WTC11 (cell line): Measurements from ENCODE around the gene RARA. TPM values are rescaled to one million over a fixed set of nuclear protein-coding genes. Genes with fewer than 3 reads are reported as not detected.

Experiments
- ATAC-seq: fragments of 200-7000 bp; cut with Tn5 transposase; 2 replicates; pipeline ENCODE4 v1.10.0; 2021; ENCODE audit warnings: mild to moderate bottlenecking, moderate library complexity
- CTCF ChIA-PET: fragments of 300-600 bp; sonication (Branson Sonifier 250); formaldehyde crosslinking; loops from one replicate; lab custom pipeline; 2021; ENCODE audit warnings: antibody characterized with exemption; lab: Charles Lee
- POLR2A ChIA-PET: fragments of 350-600 bp; sonication (Branson Sonifier 250); formaldehyde crosslinking; loops from one replicate; lab custom pipeline; 2021; ENCODE audit warnings: antibody characterized with exemption; lab: Charles Lee
- DNase-seq: peaks from one replicate; pipeline ENCODE4 v3.0.0; 2021; ENCODE audit warnings: low spot score
- H3K27ac Mint-ChIP-seq: 2 replicates; pipeline ENCODE4 v1.8.0; 2021; ENCODE audit warnings: mixed read lengths
- H3K27me3 Mint-ChIP-seq: 2 replicates; pipeline ENCODE4 v1.8.0; 2021; ENCODE audit warnings: low read depth, mild to moderate bottlenecking, moderate library complexity, mixed read lengths
- H3K36me3 Mint-ChIP-seq: 2 replicates; pipeline ENCODE4 v1.8.0; 2021; ENCODE audit warnings: mixed read lengths
- H3K4me1 Mint-ChIP-seq: 2 replicates; pipeline ENCODE4 v1.8.0; 2022; ENCODE audit warnings: mixed read lengths
- H3K4me3 Mint-ChIP-seq: 2 replicates; pipeline ENCODE4 v1.8.0; 2021; ENCODE audit warnings: mild to moderate bottlenecking, moderate library complexity, mixed read lengths
- H3K9me3 Mint-ChIP-seq: 2 replicates; pipeline ENCODE4 v1.8.0; 2021; ENCODE audit warnings: mixed read lengths
- ATF1 ChIP-seq: sonication (generic); formaldehyde crosslinking; IDR thresholded peaks from 2 replicates; pipeline ENCODE4 v1.8.1; 2023; ENCODE audit warnings: mild to moderate bottlenecking, moderate library complexity, missing genetic modification reagents
- CREM ChIP-seq: sonication (generic); formaldehyde crosslinking; IDR thresholded peaks from 2 replicates; pipeline ENCODE4 v1.8.1; 2022; ENCODE audit warnings: mild to moderate bottlenecking, missing genetic modification reagents, moderate library complexity
- ELF4 ChIP-seq: sonication (generic); formaldehyde crosslinking; IDR thresholded peaks from 2 replicates; pipeline ENCODE4 v1.8.1; 2022; ENCODE audit warnings: low read depth, mild to moderate bottlenecking, moderate library complexity, missing genetic modification reagents
- ESRRA ChIP-seq: sonication (generic); formaldehyde crosslinking; IDR thresholded peaks from 2 replicates; pipeline ENCODE4 v1.8.1; 2022; ENCODE audit warnings: mild to moderate bottlenecking, missing genetic modification reagents, borderline replicate concordance
- FOXJ3 ChIP-seq: sonication (generic); formaldehyde crosslinking; IDR thresholded peaks from 2 replicates; pipeline ENCODE4 v1.9.0; 2021; ENCODE audit warnings: missing genetic modification reagents, mild to moderate bottlenecking, borderline replicate concordance
- FOXP1 ChIP-seq: sonication (generic); formaldehyde crosslinking; IDR thresholded peaks from 2 replicates; pipeline ENCODE4 v1.8.0; 2022; ENCODE audit warnings: missing genetic modification reagents, mild to moderate bottlenecking, moderate library complexity, borderline replicate concordance
- GTF2I ChIP-seq: fragments of 250-450 bp; sonication (Bioruptor Pico); conservative IDR thresholded peaks from 2 replicates; pipeline ENCODE4 v1.4.0; 2021; ENCODE audit warnings: mild to moderate bottlenecking
- HMGA2 ChIP-seq: fragments of 250-450 bp; sonication (Bioruptor Pico); IDR thresholded peaks from 2 replicates; pipeline ENCODE4 v1.4.0; 2021; ENCODE audit warnings: mild to moderate bottlenecking, moderate library complexity
- KAT7 ChIP-seq: sonication (generic); formaldehyde crosslinking; IDR thresholded peaks from 2 replicates; pipeline ENCODE4 v1.8.1; 2023; ENCODE audit warnings: missing genetic modification reagents, mild to moderate bottlenecking, borderline replicate concordance
- MXD4 ChIP-seq: fragments of 250-450 bp; sonication (Bioruptor Pico); IDR thresholded peaks from 2 replicates; pipeline ENCODE4 v1.8.0; 2021; ENCODE audit warnings: mild to moderate bottlenecking, moderate library complexity, borderline replicate concordance
- OVOL2 ChIP-seq: fragments of 250-450 bp; sonication (Bioruptor Pico); IDR thresholded peaks from 2 replicates; pipeline ENCODE4 v1.9.0; 2021; ENCODE audit warnings: mild to moderate bottlenecking, borderline replicate concordance
- RORB ChIP-seq: fragments of 250-450 bp; sonication (Bioruptor Pico); IDR thresholded peaks from 2 replicates; pipeline ENCODE4 v1.9.0; 2021; ENCODE audit warnings: mild to moderate bottlenecking
- TEAD4 ChIP-seq: sonication (generic); formaldehyde crosslinking; IDR thresholded peaks from 2 replicates; pipeline ENCODE4 v1.8.0; 2022; ENCODE audit warnings: mild to moderate bottlenecking, missing genetic modification reagents
- ZBTB21 ChIP-seq: sonication (generic); formaldehyde crosslinking; IDR thresholded peaks from 2 replicates; pipeline ENCODE4 v1.8.1; 2023; ENCODE audit warnings: mild to moderate bottlenecking, missing genetic modification reagents, borderline replicate concordance
- ZNF138 ChIP-seq: sonication (generic); formaldehyde crosslinking; conservative IDR thresholded peaks from 2 replicates; pipeline ENCODE4 v1.8.1; 2022; ENCODE audit warnings: mild to moderate bottlenecking, moderate library complexity, missing genetic modification reagents
- ZNF219 ChIP-seq: sonication (generic); formaldehyde crosslinking; IDR thresholded peaks from 2 replicates; pipeline ENCODE4 v1.8.0; 2023; ENCODE audit warnings: missing genetic modification reagents, mild to moderate bottlenecking, borderline replicate concordance
- ZNF263 ChIP-seq: sonication (generic); formaldehyde crosslinking; IDR thresholded peaks from 2 replicates; pipeline ENCODE4 v1.8.1; 2022; ENCODE audit warnings: low read depth, mild to moderate bottlenecking, moderate library complexity, missing genetic modification reagents
- ZNF423 ChIP-seq: fragments of 250-450 bp; sonication (Bioruptor Pico); IDR thresholded peaks from 2 replicates; pipeline ENCODE4 v2.1.2; 2022; ENCODE audit warnings: mild to moderate bottlenecking, moderate library complexity
- ZNF671 ChIP-seq: fragments of 250-450 bp; sonication (Bioruptor Pico); IDR thresholded peaks from 2 replicates; pipeline ENCODE4 v1.8.0; 2021; ENCODE audit warnings: mild to moderate bottlenecking
- total RNA-seq: library from RNA; stranded (reverse); gene quantifications from 3 replicates; pipeline ENCODE4 v1.2.3, GENCODE V29; 2021
- TF ChIP-seq, protein P1 (sequence below): fragments of 200-600 bp; IDR thresholded peaks from 2 replicates; pipeline ENCODE4 v1.8.0; 2022; ENCODE audit warnings: antibody characterized with exemption
- TF ChIP-seq, protein P2 (sequence below): sonication (generic); formaldehyde crosslinking; IDR thresholded peaks from 2 replicates; pipeline ENCODE4 v1.8.1; 2022; ENCODE audit warnings: mild to moderate bottlenecking, missing genetic modification reagents, moderate library complexity, borderline replicate concordance
- TF ChIP-seq, protein P3 (sequence below): fragments of 250-450 bp; sonication (Bioruptor Pico); IDR thresholded peaks from 2 replicates; pipeline ENCODE4 v1.9.0; 2021; ENCODE audit warnings: mild to moderate bottlenecking
- TF ChIP-seq, protein P4 (sequence below): sonication (generic); formaldehyde crosslinking; IDR thresholded peaks from 2 replicates; pipeline ENCODE4 v1.8.1; 2023; ENCODE audit warnings: mild to moderate bottlenecking, missing genetic modification reagents, moderate library complexity
- TF ChIP-seq, protein P5 (sequence below): sonication (generic); formaldehyde crosslinking; IDR thresholded peaks from 2 replicates; pipeline ENCODE4 v1.8.0; 2022; ENCODE audit warnings: mild to moderate bottlenecking, missing genetic modification reagents
- TF ChIP-seq, protein P6 (sequence below): fragments of 250-450 bp; sonication (Bioruptor Pico); IDR thresholded peaks from 2 replicates; pipeline ENCODE4 v1.8.0; 2021; ENCODE audit warnings: mild to moderate bottlenecking
- TF ChIP-seq, protein P7 (sequence below): sonication (generic); formaldehyde crosslinking; IDR thresholded peaks from 2 replicates; pipeline ENCODE4 v1.8.1; 2022; ENCODE audit warnings: missing genetic modification reagents, borderline replicate concordance

RARA gene
- total RNA-seq, 1 experiment from 2014 or later: 20.7 TPM

DNA sequence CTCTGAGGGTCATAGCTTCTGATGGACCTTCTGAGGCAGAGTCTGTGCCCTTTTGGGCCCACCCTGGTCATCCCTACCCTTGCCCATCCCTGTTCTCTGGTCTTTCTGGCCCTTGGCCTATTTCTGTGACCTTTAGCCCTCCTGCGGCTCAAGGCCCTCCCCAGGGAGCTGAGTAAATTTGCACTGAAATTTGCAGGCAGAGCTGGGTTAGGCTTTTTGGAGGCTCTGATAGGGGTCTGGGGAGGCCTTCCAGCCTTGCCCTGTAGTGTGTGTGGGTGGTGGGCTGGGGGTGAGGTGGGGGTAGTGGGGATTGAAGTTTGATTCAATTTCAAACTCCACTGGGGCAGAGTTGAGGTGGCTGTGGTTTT, 17.8 kb downstream of the RARA start:
- peaks cover 29% of the 10 kb centered on the region for H3K4me1 Mint-ChIP-seq
- no peak overlapping the region for H3K27ac Mint-ChIP-seq
- H3K9me3 Mint-ChIP-seq: no peaks in the 10 kb centered on the region
- H3K27me3 Mint-ChIP-seq: no peaks in the 10 kb centered on the region
- no peak for TF ChIP-seq ESRRA (CRISPR knock-in tag)
- TF ChIP-seq, protein P1, sequence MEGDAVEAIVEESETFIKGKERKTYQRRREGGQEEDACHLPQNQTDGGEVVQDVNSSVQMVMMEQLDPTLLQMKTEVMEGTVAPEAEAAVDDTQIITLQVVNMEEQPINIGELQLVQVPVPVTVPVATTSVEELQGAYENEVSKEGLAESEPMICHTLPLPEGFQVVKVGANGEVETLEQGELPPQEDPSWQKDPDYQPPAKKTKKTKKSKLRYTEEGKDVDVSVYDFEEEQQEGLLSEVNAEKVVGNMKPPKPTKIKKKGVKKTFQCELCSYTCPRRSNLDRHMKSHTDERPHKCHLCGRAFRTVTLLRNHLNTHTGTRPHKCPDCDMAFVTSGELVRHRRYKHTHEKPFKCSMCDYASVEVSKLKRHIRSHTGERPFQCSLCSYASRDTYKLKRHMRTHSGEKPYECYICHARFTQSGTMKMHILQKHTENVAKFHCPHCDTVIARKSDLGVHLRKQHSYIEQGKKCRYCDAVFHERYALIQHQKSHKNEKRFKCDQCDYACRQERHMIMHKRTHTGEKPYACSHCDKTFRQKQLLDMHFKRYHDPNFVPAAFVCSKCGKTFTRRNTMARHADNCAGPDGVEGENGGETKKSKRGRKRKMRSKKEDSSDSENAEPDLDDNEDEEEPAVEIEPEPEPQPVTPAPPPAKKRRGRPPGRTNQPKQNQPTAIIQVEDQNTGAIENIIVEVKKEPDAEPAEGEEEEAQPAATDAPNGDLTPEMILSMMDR: no peak
- TF ChIP-seq, protein P2, sequence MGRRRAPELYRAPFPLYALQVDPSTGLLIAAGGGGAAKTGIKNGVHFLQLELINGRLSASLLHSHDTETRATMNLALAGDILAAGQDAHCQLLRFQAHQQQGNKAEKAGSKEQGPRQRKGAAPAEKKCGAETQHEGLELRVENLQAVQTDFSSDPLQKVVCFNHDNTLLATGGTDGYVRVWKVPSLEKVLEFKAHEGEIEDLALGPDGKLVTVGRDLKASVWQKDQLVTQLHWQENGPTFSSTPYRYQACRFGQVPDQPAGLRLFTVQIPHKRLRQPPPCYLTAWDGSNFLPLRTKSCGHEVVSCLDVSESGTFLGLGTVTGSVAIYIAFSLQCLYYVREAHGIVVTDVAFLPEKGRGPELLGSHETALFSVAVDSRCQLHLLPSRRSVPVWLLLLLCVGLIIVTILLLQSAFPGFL (CRISPR knock-in tag): no peak
- no peak for TF ChIP-seq FOXP1 (CRISPR knock-in tag)
- TF ChIP-seq CREM (CRISPR knock-in tag): no peak
- no peak for TF ChIP-seq TEAD4 (CRISPR knock-in tag)
- no peak for TF ChIP-seq MXD4
- TF ChIP-seq, protein P3, sequence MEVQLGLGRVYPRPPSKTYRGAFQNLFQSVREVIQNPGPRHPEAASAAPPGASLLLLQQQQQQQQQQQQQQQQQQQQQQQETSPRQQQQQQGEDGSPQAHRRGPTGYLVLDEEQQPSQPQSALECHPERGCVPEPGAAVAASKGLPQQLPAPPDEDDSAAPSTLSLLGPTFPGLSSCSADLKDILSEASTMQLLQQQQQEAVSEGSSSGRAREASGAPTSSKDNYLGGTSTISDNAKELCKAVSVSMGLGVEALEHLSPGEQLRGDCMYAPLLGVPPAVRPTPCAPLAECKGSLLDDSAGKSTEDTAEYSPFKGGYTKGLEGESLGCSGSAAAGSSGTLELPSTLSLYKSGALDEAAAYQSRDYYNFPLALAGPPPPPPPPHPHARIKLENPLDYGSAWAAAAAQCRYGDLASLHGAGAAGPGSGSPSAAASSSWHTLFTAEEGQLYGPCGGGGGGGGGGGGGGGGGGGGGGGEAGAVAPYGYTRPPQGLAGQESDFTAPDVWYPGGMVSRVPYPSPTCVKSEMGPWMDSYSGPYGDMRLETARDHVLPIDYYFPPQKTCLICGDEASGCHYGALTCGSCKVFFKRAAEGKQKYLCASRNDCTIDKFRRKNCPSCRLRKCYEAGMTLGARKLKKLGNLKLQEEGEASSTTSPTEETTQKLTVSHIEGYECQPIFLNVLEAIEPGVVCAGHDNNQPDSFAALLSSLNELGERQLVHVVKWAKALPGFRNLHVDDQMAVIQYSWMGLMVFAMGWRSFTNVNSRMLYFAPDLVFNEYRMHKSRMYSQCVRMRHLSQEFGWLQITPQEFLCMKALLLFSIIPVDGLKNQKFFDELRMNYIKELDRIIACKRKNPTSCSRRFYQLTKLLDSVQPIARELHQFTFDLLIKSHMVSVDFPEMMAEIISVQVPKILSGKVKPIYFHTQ (CRISPR knock-in tag): no peak
- TF ChIP-seq, protein P4, sequence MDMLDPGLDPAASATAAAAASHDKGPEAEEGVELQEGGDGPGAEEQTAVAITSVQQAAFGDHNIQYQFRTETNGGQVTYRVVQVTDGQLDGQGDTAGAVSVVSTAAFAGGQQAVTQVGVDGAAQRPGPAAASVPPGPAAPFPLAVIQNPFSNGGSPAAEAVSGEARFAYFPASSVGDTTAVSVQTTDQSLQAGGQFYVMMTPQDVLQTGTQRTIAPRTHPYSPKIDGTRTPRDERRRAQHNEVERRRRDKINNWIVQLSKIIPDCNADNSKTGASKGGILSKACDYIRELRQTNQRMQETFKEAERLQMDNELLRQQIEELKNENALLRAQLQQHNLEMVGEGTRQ: no peak
- ATAC-seq (no peak), DNase-seq (no peak)
- ChIA-PET CTCF (interaction anchor here (2.4 to 3.2 kb wide), 2 partner anchors 10 to 28 kb away, joined by 14 to 22 read pairs; no protein-coding TSS in a partner anchor), POLR2A (interaction anchor here (0.6 kb wide), 1 partner anchor 17 kb away, joined by 3 read pairs; no protein-coding TSS in a partner anchor)
- peaks cover 5% of the 10 kb centered on the region for H3K36me3 Mint-ChIP-seq
- H3K4me3 Mint-ChIP-seq: no peak overlapping the region

DNA sequence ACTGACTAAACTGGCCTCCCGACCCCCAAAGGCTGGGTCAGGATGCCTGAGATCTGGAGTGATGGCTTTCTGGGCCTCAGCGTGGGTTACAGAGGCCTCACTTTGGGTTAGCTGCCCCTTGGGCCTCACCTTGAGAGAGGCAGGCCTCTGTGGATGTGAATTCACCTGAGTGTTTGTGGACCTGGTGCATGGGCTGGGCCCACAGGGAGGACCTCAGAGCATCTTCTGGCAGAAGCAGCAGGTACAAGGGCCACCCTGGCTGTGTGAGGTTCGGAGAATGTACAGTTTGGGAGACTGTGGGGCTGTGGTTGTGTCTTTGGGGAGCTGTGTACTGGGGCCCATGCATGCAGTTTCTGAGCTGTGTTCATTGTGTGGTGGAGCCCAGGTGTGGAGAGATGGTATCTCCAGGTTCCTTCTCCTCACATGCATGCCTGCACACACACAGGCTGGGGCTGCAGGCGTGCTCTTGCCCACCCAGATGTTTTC, 18.3 kb downstream of the RARA start:
- CTCF ChIA-PET: interaction anchor here (2.4 to 3.2 kb wide), 2 partner anchors 10 to 27 kb away, joined by 14 to 22 read pairs; no protein-coding TSS in a partner anchor
- Mint-ChIP-seq H3K9me3 (no peaks in the 10 kb centered on the region), H3K36me3 (peaks cover 5% of the 10 kb centered on the region), H3K27me3 (no peaks in the 10 kb centered on the region), H3K27ac (no peak overlapping the region), H3K4me3 (no peak overlapping the region), H3K4me1 (peaks cover 24% of the 10 kb centered on the region)
- ATAC-seq: no peak
- POLR2A ChIA-PET: interaction anchor here (0.6 kb wide), 1 partner anchor 17 kb away, joined by 3 read pairs; no protein-coding TSS in a partner anchor
- DNase-seq: no peak
- TF ChIP-seq, protein P5, sequence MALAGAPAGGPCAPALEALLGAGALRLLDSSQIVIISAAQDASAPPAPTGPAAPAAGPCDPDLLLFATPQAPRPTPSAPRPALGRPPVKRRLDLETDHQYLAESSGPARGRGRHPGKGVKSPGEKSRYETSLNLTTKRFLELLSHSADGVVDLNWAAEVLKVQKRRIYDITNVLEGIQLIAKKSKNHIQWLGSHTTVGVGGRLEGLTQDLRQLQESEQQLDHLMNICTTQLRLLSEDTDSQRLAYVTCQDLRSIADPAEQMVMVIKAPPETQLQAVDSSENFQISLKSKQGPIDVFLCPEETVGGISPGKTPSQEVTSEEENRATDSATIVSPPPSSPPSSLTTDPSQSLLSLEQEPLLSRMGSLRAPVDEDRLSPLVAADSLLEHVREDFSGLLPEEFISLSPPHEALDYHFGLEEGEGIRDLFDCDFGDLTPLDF (CRISPR knock-in tag): no peak
- no peak for TF ChIP-seq ZNF423 (CRISPR knock-in tag)
- TF ChIP-seq ELF4: no peak
- no peak for TF ChIP-seq ZBTB21 (CRISPR knock-in tag)
- no peak for TF ChIP-seq FOXJ3 (CRISPR knock-in tag)
- no peak for TF ChIP-seq ZNF671
- TF ChIP-seq RORB (CRISPR knock-in tag): no peak
- no peak for TF ChIP-seq HMGA2 (CRISPR knock-in tag)
- no peak for TF ChIP-seq MXD4
- no peak for TF ChIP-seq OVOL2 (CRISPR knock-in tag)
- TF ChIP-seq KAT7 (CRISPR knock-in tag): no peak
- no peak for TF ChIP-seq ZNF138 (CRISPR knock-in tag)
- no peak for TF ChIP-seq GTF2I
- TF ChIP-seq, protein P6, sequence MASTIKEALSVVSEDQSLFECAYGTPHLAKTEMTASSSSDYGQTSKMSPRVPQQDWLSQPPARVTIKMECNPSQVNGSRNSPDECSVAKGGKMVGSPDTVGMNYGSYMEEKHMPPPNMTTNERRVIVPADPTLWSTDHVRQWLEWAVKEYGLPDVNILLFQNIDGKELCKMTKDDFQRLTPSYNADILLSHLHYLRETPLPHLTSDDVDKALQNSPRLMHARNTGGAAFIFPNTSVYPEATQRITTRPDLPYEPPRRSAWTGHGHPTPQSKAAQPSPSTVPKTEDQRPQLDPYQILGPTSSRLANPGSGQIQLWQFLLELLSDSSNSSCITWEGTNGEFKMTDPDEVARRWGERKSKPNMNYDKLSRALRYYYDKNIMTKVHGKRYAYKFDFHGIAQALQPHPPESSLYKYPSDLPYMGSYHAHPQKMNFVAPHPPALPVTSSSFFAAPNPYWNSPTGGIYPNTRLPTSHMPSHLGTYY (CRISPR knock-in tag): no peak
- TF ChIP-seq ATF1 (CRISPR knock-in tag): no peak
- TF ChIP-seq ZNF219: no peak
- TF ChIP-seq, protein P7, sequence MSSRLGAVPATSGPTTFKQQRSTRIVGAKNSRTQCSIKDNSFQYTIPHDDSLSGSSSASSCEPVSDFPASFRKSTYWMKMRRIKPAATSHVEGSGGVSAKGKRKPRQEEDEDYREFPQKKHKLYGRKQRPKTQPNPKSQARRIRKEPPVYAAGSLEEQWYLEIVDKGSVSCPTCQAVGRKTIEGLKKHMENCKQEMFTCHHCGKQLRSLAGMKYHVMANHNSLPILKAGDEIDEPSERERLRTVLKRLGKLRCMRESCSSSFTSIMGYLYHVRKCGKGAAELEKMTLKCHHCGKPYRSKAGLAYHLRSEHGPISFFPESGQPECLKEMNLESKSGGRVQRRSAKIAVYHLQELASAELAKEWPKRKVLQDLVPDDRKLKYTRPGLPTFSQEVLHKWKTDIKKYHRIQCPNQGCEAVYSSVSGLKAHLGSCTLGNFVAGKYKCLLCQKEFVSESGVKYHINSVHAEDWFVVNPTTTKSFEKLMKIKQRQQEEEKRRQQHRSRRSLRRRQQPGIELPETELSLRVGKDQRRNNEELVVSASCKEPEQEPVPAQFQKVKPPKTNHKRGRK (CRISPR knock-in tag): no peak
- TF ChIP-seq ZNF263: no peak
